GM12878 (cell line): ENCODE results near the gene VIT. TPM values are rescaled to one million over a fixed set of nuclear protein-coding genes. Genes with fewer than 3 reads are reported as not detected.

Experiments used
- ATAC-seq: fragments of 200-7000 bp; cut with Tn5 transposase; 3 replicates; pipeline ENCODE4 v1.9.1; 2020; ENCODE audit warnings: mild to moderate bottlenecking, moderate library complexity
- BruUV-seq: library from RNA; stranded (reverse); fragments of 400-500 nt; replicated peaks from 2 replicates; lab custom pipeline; 2021; lab: Mats Ljungman, UMichigan
- CTCF ChIA-PET: fragments of 300-600 bp; sonication (Branson Sonifier 250); formaldehyde crosslinking; extraction: SDS; loops from one replicate; lab custom pipeline; 2021; ENCODE audit warnings: inconsistent platforms; lab: Yijun Ruan, JAX
- POLR2A ChIA-PET: fragments of 350-600 bp; formaldehyde crosslinking; extraction: SDS; loops from one replicate; lab custom pipeline; 2021; ENCODE audit warnings: inconsistent platforms; lab: Charles Lee
- RAD21 ChIA-PET: fragments of 300-600 bp; sonication (Branson Sonifier 250); formaldehyde crosslinking; loops from one replicate; lab custom pipeline; 2023; ENCODE audit warnings: antibody characterized with exemption; ENCODE audit not compliant: unreplicated experiment; lab: Charles Lee
- SMC1A ChIA-PET: fragments of 300-600 bp; sonication (Branson Sonifier 250); formaldehyde crosslinking; loops from one replicate; lab custom pipeline; 2023; ENCODE audit not compliant: unreplicated experiment, uncharacterized antibody; lab: Charles Lee
- DNase-seq: peaks from one replicate; pipeline ENCODE4 v3.0.0-alpha.2; 2011; ENCODE audit warnings: low read depth, low spot score
- FAIRE-seq: peaks from 3 replicates; lab custom pipeline; 2011; peaks lifted over from hg19 to GRCh38; lab: Jason Lieb, UNC
- H2AFZ ChIP-seq: 2 replicates; pipeline ENCODE4 v1.6.0; 2011; ENCODE audit warnings: low read depth, low read length, control low read depth; ENCODE audit not compliant: control insufficient read depth
- H3K27ac ChIP-seq: 2 replicates; pipeline ENCODE4 v1.5.1; 2011; ENCODE audit warnings: control low read depth; ENCODE audit not compliant: control insufficient read depth, insufficient read depth
- H3K27me3 ChIP-seq, 2 experiments: replicated peaks in 1 of 2; 2 replicates each; pipeline versions ENCODE4 v1.6.0 to v1.6.1; 2011; ENCODE audit warnings: low read length in 1 of 2; ENCODE audit not compliant: control insufficient read depth in 2 of 2, insufficient read depth in 2 of 2
- H3K36me3 ChIP-seq, 2 experiments: 2 replicates each; pipeline ENCODE4 v1.5.1; 2011; ENCODE audit warnings: low read length in 1 of 2; ENCODE audit not compliant: control insufficient read depth in 2 of 2, insufficient read depth in 2 of 2
- H3K4me1 ChIP-seq: 2 replicates; pipeline ENCODE4 v1.6.1; 2011; ENCODE audit warnings: mild to moderate bottlenecking, low read length, moderate library complexity, mixed read lengths; ENCODE audit not compliant: control insufficient read depth, insufficient read depth
- H3K4me2 ChIP-seq: 2 replicates; pipeline ENCODE4 v1.6.0; 2011; ENCODE audit warnings: control low read depth; ENCODE audit not compliant: control insufficient read depth, insufficient read depth
- H3K4me3 ChIP-seq: fragments of 200-600 bp; sonication (generic); 2 replicates; pipeline ENCODE4 v1.5.1; 2016
- H3K79me2 ChIP-seq: 2 replicates; pipeline ENCODE4 v1.6.0; 2011; ENCODE audit warnings: low read length; ENCODE audit not compliant: control insufficient read depth, insufficient read depth
- H3K9ac ChIP-seq: 2 replicates; pipeline ENCODE4 v1.8.0; 2011; ENCODE audit warnings: low read length, control low read depth, mixed read lengths; ENCODE audit not compliant: control insufficient read depth, insufficient read depth
- H3K9me3 ChIP-seq: replicated peaks from 3 replicates; pipeline ENCODE4 v1.5.1; 2011; ENCODE audit warnings: mild to moderate bottlenecking, low read length; ENCODE audit not compliant: control insufficient read depth, insufficient read depth
- H4K20me1 ChIP-seq: 2 replicates; pipeline ENCODE4 v1.6.0; 2011; ENCODE audit not compliant: control insufficient read depth, insufficient read depth
- BCLAF1 ChIP-seq: fragments of 450-650 bp; IDR thresholded peaks from 2 replicates; pipeline ENCODE4 v1.6.1; 2017; ENCODE audit warnings: antibody characterized with exemption, mild to moderate bottlenecking, moderate library complexity
- CREB1 ChIP-seq: IDR thresholded peaks from 2 replicates; pipeline ENCODE4 v1.6.1; 2012; ENCODE audit warnings: low read depth, mild to moderate bottlenecking, inconsistent platforms
- CREM ChIP-seq: IDR thresholded peaks from 2 replicates; pipeline ENCODE4 v1.6.1; 2014; ENCODE audit warnings: antibody characterized with exemption, low read depth
- E2F4 ChIP-seq: IDR thresholded peaks from 2 replicates; pipeline ENCODE4 v1.6.1; 2012; ENCODE audit warnings: low read depth, low read length, improper control_type of control experiment
- FOXM1 ChIP-seq: IDR thresholded peaks from 2 replicates; pipeline ENCODE4 v1.6.1; 2012; ENCODE audit warnings: low read depth, mild to moderate bottlenecking, inconsistent platforms, low read length, moderate library complexity
- NKRF ChIP-seq: fragments of 450-650 bp; conservative IDR thresholded peaks from 2 replicates; pipeline ENCODE4 v1.6.1; 2017; ENCODE audit warnings: mild to moderate bottlenecking, moderate library complexity
- PRDM15 ChIP-seq: fragments of 450-650 bp; formaldehyde crosslinking; IDR thresholded peaks from 2 replicates; pipeline ENCODE4 v1.4.0; 2020; ENCODE audit warnings: mild to moderate bottlenecking, moderate library complexity
- YBX1 ChIP-seq: fragments of 450-650 bp; IDR thresholded peaks from 2 replicates; pipeline ENCODE4 v1.6.1; 2016; ENCODE audit warnings: antibody characterized with exemption
- ZBTB4 ChIP-seq: fragments of 450-650 bp; formaldehyde crosslinking; IDR thresholded peaks from 2 replicates; pipeline ENCODE4 v1.4.0; 2022; ENCODE audit warnings: mild to moderate bottlenecking, moderate library complexity
- WGBS: methylation state at CpG from one replicate; pipeline ENCODE4 v1.1.6; 2016; ENCODE audit warnings: low lambda C conversion rate; ENCODE audit not compliant: insufficient replicate concordance, insufficient coverage; ENCODE audit errors: missing lambda C conversion rate; 5-methylcytosine and 5-hydroxymethylcytosine counted together
- in situ Hi-C: fragments of 300-500 bp; cut with MboI; formaldehyde crosslinking; loops from 9 replicates; pipeline ENCODE4 v1.14.3; 2018; ENCODE audit warnings: mixed read lengths
- intact Hi-C: fragments of 100-400 bp; cut with micrococcal nuclease; formaldehyde crosslinking; loops from one replicate; pipeline ENCODE4 v1.14.2; 2022; ENCODE audit not compliant: unreplicated experiment
- polyA plus RNA-seq, 11 experiments: library from polyadenylated mRNA; depleted of rRNA in 4 of 11; unstranded in 6 of 11; stranded (reverse) in 5 of 11; fragments of >200 nt; fragmentation: Nextera tagmentation in 4 of 11; fragmentation: Illumina TruSeq in 1 of 11; extraction: Ambion mirVana in 4 of 11; extraction: Trizol in 1 of 11; gene quantifications; 1 replicate in 1 of 11; 2 replicates in 10 of 11; pipeline versions ENCODE4 v1.2.1 to v1.2.3, GENCODE V29; 2011 to 2016; ENCODE audit warnings: inconsistent platforms in 2 of 11, missing spikeins in 2 of 11, low read depth in 1 of 11
- total RNA-seq, 4 experiments: library from RNA; depleted of rRNA in 3 of 4; stranded (reverse); fragments of >200 nt in 3 of 4; fragmentation: Illumina TruSeq in 1 of 4; extraction: Trizol in 1 of 4; gene quantifications; 2 replicates each; pipeline versions ENCODE4 v1.2.1 to v1.2.3, GENCODE V29; 2013 to 2021

VIT gene
- total and polyA plus RNA-seq, 10 of the 15 experiments (the other 5 are each of a cell fraction or from before 2014, with no cell fraction given): 0.05 to 0.14 TPM; not detected in 8

GRCh38 chr2:36773947-36774346 lies 77.4 kb downstream of the VIT start (continued):
- TF ChIP-seq YBX1 (no peak), ZBTB4 (no peak)
- TF ChIP-seq, all 136 proteins: peak for 0

GRCh38 chr2:36775261-36775660 lies 78.8 kb downstream of the VIT start:
- no peak overlapping the region for H2AFZ ChIP-seq
- no peaks in the 10 kb centered on the region for H3K36me3 ChIP-seq
- H4K20me1 ChIP-seq: no peaks in the 10 kb centered on the region
- H3K4me2 ChIP-seq: no peak overlapping the region
- no peaks in the 10 kb centered on the region for H3K79me2 ChIP-seq
- no peak for DNase-seq
- CTCF ChIA-PET: interaction anchor here (1.0 to 4.5 kb wide), 3 partner anchors 9 to 237 kb away, joined by 3 to 40 read pairs (median 9); no protein-coding TSS in a partner anchor
- POLR2A ChIA-PET: no interaction called here
- H3K27me3 ChIP-seq: no peaks in the 10 kb centered on the region; a peak in 3 of 4 replicates
- no peak for FAIRE-seq
- RAD21 ChIA-PET: no interaction called here
- BruUV-seq: no TSS peak
- no peaks in the 10 kb centered on the region for H3K4me1 ChIP-seq
- in situ Hi-C loops (no loop called here), intact Hi-C loops (no loop called here)
- SMC1A ChIA-PET: interaction anchor here (1.2 to 2.6 kb wide), 2 partner anchors 10 to 151 kb away, joined by 3 to 7 read pairs; no protein-coding TSS in a partner anchor
- ATAC-seq: peak; percentile 32; the same call in 1 of the 3 replicates
- H3K9ac ChIP-seq: no peak overlapping the region
- H3K4me3 ChIP-seq: no peak overlapping the region
- no peak overlapping the region for H3K27ac ChIP-seq
- H3K9me3 ChIP-seq: no peaks in the 10 kb centered on the region
- 10% methylated on average over 3 of the region's 3 CpGs for WGBS
- TF ChIP-seq PRDM15 (CRISPR knock-in tag) (no peak), CREM (no peak), E2F4 (no peak), FOXM1 (no peak), NKRF (no peak), CREB1 (no peak), BCLAF1 (no peak)
